ENCODE measurements around the gene SELENON. TPM values are rescaled to one million over a fixed set of nuclear protein-coding genes. Genes with fewer than 3 reads are reported as not detected.

SELENON gene
- total and polyA plus RNA-seq, 9 of the 15 experiments (the other 6 are each of a cell fraction or from before 2014, with no cell fraction given): 0.43 to 26.7 (median 7.0) TPM

DNA sequence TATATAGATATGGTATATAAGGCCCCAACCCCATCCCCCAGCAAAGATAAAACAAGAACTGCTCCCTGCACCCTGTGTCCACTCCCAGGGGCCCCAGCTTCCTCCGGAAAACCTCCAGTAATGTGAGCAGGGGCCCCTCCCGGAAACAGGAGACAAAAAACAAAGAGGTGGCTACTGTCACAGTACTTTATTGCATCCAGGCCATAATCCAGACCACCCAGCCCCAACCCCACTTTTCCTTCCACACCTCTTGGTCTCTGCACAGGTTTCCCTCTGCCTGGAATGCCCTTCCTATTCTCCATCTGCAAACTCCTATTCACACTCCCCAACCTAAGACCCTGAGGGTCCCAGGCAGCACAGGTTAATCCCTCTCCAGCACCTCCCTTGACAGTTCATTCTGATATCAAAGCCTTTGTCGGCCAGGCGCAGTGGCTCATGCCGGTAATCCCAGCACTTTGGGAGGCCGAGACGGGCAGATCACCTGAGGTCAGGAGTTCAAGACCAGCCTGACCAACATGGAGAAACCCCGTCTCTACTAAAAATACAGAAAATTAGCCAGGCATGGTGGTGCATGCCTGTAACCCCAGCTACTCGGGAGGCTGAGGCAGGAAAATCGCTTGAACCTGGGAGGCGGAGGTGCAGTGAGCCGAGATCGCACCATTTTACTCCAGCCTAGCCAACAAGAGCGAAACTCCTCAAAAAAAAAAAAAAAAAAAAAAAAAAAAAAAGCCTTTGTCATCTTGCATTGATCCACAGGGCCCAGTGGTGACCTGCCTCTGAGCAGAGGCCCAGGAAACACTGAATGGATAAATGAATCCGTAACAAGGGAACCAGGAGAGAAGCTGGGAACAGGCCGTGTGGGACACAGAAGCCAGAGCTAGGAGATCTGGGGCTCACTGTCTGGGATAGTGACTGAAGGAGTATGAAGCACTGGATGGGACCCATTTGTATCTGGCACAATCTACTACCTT is 61.6 kb downstream of the SELENON start (continued):
- TF ChIP-seq CBFA2T2 (conservative IDR thresholded peaks at IDR 0.05) (peak; percentile 52; the same call in 1 of the 2 replicates), ZNF778 (CRISPR knock-in tag; IDR thresholded peaks at IDR 0.05) (no peak), ZNF197 (CRISPR knock-in tag; IDR thresholded peaks at IDR 0.05; ENCODE audit: low read depth) (no peak), ZNF696 (CRISPR knock-in tag; conservative IDR thresholded peaks at IDR 0.05) (no peak), NCOA1 (IDR thresholded peaks at IDR 0.05; ENCODE audit: low read depth) (no peak), MEF2A (IDR thresholded peaks at IDR 0.05; ENCODE audit: control insufficient read depth, low read depth, low read length) (no peak), SMARCA5 (IDR thresholded peaks at IDR 0.05) (peak; percentile 59), MXI1 (IDR thresholded peaks at IDR 0.05; ENCODE audit: low read depth, low read length) (no peak), POLR2A (conservative IDR thresholded peaks at IDR 0.05) (0 out of 2 replicates have a peak, but pooled peaks have one; percentile 43), CREB5 (CRISPR knock-in tag; IDR thresholded peaks at IDR 0.05) (no peak), NRF1 (conservative IDR thresholded peaks at IDR 0.05 in 1 of 2, IDR thresholded peaks at IDR 0.05 in 1 of 2) (no peak), ATF2 (CRISPR knock-in tag; IDR thresholded peaks at IDR 0.05) (no peak), ZNF175 (CRISPR knock-in tag; IDR thresholded peaks at IDR 0.05; ENCODE audit: low read depth) (no peak), MAFF (IDR thresholded peaks at IDR 0.05; ENCODE audit: low read length) (no peak), SAFB2 (IDR thresholded peaks at IDR 0.05; ENCODE audit: borderline replicate concordance, low read depth, low read length, severe bottlenecking) (no peak), ELF4 (CRISPR knock-in tag; IDR thresholded peaks at IDR 0.05) (no peak)
- TF ChIP-seq, protein P1, sequence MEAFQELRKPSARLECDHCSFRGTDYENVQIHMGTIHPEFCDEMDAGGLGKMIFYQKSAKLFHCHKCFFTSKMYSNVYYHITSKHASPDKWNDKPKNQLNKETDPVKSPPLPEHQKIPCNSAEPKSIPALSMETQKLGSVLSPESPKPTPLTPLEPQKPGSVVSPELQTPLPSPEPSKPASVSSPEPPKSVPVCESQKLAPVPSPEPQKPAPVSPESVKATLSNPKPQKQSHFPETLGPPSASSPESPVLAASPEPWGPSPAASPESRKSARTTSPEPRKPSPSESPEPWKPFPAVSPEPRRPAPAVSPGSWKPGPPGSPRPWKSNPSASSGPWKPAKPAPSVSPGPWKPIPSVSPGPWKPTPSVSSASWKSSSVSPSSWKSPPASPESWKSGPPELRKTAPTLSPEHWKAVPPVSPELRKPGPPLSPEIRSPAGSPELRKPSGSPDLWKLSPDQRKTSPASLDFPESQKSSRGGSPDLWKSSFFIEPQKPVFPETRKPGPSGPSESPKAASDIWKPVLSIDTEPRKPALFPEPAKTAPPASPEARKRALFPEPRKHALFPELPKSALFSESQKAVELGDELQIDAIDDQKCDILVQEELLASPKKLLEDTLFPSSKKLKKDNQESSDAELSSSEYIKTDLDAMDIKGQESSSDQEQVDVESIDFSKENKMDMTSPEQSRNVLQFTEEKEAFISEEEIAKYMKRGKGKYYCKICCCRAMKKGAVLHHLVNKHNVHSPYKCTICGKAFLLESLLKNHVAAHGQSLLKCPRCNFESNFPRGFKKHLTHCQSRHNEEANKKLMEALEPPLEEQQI (IDR thresholded peaks at IDR 0.05): no peak
- TF ChIP-seq, protein P2, sequence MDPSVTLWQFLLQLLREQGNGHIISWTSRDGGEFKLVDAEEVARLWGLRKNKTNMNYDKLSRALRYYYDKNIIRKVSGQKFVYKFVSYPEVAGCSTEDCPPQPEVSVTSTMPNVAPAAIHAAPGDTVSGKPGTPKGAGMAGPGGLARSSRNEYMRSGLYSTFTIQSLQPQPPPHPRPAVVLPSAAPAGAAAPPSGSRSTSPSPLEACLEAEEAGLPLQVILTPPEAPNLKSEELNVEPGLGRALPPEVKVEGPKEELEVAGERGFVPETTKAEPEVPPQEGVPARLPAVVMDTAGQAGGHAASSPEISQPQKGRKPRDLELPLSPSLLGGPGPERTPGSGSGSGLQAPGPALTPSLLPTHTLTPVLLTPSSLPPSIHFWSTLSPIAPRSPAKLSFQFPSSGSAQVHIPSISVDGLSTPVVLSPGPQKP (CRISPR knock-in tag; IDR thresholded peaks at IDR 0.05): no peak
- TF ChIP-seq, protein P3, sequence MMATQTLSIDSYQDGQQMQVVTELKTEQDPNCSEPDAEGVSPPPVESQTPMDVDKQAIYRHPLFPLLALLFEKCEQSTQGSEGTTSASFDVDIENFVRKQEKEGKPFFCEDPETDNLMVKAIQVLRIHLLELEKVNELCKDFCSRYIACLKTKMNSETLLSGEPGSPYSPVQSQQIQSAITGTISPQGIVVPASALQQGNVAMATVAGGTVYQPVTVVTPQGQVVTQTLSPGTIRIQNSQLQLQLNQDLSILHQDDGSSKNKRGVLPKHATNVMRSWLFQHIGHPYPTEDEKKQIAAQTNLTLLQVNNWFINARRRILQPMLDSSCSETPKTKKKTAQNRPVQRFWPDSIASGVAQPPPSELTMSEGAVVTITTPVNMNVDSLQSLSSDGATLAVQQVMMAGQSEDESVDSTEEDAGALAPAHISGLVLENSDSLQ (IDR thresholded peaks at IDR 0.05): peak; percentile 74; the same call in 1 of the 2 replicates
- TF ChIP-seq, protein P4, sequence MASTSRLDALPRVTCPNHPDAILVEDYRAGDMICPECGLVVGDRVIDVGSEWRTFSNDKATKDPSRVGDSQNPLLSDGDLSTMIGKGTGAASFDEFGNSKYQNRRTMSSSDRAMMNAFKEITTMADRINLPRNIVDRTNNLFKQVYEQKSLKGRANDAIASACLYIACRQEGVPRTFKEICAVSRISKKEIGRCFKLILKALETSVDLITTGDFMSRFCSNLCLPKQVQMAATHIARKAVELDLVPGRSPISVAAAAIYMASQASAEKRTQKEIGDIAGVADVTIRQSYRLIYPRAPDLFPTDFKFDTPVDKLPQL (IDR thresholded peaks at IDR 0.05; ENCODE audit: extremely low read depth, insufficient read length): no peak

Measured in K562 (cell line).